ENCODE measurements around the gene PRAC2. TPM values are rescaled to one million over a fixed set of nuclear protein-coding genes. Genes with fewer than 3 reads are reported as not detected.

Gene PRAC2
- total and polyA plus RNA-seq, 9 donors: not detected

DNA sequence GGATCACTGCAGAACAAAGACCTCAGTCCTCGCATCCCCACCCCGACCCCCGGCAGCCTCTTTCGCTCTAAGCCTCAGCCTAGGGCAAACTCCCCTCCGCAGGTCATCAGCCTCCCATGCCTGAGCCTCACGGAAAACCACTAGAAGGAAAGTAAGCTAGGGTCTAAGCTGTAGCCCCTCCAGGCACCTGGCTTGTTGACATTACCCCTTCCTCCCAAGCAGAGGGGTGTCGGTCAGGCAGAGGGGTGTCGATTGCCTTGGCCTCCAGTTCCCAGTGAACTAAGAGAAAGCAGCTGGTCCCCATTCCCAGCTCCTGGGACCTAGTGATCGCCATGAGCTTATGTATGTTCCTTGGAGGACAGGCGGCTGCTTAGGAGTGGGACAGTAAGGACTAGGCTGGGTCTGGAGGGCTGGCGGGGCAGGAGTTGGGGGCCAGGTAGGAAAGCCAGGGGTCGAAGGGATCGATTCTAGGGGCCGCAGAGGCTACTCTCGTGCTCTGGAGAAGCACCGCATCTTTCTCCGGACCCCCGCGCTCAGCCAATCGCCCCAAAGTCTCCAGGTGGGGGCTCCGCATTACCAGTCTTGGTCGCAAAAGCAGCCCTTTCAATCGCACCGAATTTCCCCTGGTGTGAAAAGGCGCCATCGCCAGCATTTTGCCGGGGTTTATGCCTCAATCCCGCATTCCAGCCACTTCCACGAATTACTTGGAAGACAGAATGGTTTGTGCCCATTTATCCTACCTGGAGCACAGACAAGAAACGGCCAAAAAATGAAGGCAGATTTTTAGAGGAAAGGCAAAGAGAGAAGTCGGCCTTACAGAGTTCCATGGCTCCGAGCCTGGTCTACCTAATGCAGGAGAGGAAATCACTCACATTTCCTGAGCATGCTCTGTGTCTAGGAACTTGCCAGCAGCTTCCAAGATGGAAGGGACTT, 26.9 kb downstream of the PRAC2 start:
- no peaks in the 10 kb centered on the region for H3K27me3 ChIP-seq
- no peaks in the 10 kb centered on the region for H3K4me1 ChIP-seq (ENCODE audit: insufficient read depth)
- DNase-seq: no peak
- H3K27ac ChIP-seq: no peak overlapping the region
- H3K4me3 ChIP-seq: no peak overlapping the region
- intact Hi-C loops (cut with DNase I): no loop called here
- TF ChIP-seq POLR2A (IDR thresholded peaks at IDR 0.05) (no peak), EP300 (IDR thresholded peaks at IDR 0.05) (no peak)
- TF ChIP-seq, protein P1, sequence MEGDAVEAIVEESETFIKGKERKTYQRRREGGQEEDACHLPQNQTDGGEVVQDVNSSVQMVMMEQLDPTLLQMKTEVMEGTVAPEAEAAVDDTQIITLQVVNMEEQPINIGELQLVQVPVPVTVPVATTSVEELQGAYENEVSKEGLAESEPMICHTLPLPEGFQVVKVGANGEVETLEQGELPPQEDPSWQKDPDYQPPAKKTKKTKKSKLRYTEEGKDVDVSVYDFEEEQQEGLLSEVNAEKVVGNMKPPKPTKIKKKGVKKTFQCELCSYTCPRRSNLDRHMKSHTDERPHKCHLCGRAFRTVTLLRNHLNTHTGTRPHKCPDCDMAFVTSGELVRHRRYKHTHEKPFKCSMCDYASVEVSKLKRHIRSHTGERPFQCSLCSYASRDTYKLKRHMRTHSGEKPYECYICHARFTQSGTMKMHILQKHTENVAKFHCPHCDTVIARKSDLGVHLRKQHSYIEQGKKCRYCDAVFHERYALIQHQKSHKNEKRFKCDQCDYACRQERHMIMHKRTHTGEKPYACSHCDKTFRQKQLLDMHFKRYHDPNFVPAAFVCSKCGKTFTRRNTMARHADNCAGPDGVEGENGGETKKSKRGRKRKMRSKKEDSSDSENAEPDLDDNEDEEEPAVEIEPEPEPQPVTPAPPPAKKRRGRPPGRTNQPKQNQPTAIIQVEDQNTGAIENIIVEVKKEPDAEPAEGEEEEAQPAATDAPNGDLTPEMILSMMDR (IDR thresholded peaks at IDR 0.05): no peak
- no peaks in the 10 kb centered on the region for H3K36me3 ChIP-seq
- no peaks in the 10 kb centered on the region for H3K9me3 ChIP-seq
- 3 to 5% (median 5%) methylated on average over 31 to 32 of the region's 32 CpGs for WGBS, 3 donors

DNA sequence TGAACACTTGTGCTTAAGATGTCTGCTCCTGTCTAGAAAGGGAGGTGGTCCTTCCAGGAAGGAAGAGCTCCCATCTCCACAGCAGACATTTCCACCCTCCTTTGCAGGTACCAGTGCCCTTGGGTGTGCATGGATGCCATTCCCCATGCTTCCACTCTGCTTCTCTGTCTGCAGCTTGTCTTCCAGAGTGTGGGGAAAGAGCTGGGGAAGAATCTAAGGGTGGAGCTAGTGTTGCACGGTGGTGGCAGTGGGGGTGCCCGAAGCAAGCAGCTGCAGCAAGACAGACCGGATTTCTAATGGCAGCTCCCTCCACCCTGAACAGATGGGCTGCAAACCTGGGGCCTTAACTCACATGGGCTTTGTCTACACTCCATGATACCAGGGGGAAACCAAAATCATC, 28.2 kb downstream of the PRAC2 start:
- Histone ChIP-seq H3K36me3 (no peaks in the 10 kb centered on the region), H3K27me3 (no peaks in the 10 kb centered on the region), H3K9me3 (no peaks in the 10 kb centered on the region), H3K27ac (no peak overlapping the region), H3K4me3 (no peak overlapping the region), H3K4me1 (ENCODE audit: insufficient read depth) (no peaks in the 10 kb centered on the region)
- no peak for DNase-seq
- TF ChIP-seq, protein P1 (IDR thresholded peaks at IDR 0.05): no peak
- TF ChIP-seq POLR2A (IDR thresholded peaks at IDR 0.05) (no peak), EP300 (IDR thresholded peaks at IDR 0.05) (no peak)
- intact Hi-C loops (cut with DNase I): no loop called here
- WGBS, 3 donors: 0 to 4% (median 0%) methylated on average over 3 of the region's 3 CpGs

DNA sequence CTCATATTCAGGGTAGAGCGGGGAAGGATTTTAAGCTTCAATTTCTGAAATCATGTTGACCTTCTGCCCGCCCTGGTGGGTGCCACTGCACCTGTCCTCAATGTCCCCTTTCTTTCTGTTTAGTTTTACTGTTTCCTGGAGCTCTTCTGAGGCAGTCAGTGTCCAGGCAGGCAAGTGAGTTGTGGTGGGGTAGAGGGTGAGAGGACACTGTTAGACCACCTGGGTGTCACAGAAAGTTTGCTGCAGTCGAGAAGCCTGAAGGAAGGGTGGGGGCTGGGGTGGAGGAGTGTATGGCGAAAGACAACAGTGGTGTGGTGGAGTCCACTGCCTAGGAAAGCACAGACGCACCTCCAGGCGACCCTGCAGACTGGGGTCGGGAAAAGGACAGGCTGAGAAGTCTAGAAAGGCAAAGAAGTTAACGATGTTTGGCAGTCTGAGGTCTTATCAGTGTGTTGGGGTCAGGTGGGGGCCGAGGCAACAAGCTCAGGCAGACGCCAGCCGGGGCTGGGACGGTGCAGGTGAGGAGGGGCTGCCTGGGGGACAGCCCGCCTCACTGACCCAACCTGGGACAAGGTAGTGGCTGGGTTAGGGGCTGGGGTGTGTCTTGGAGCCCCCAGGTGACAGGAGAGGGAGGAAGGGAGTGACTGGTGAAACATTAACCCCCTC, 28.9 kb downstream of the PRAC2 start:
- H3K9me3 ChIP-seq: no peaks in the 10 kb centered on the region
- H3K4me1 ChIP-seq (ENCODE audit: insufficient read depth): no peaks in the 10 kb centered on the region
- no peak overlapping the region for H3K27ac ChIP-seq
- DNase-seq: no peak
- no peaks in the 10 kb centered on the region for H3K36me3 ChIP-seq
- intact Hi-C loops (cut with DNase I): no loop called here
- H3K4me3 ChIP-seq: no peak overlapping the region
- TF ChIP-seq POLR2A (IDR thresholded peaks at IDR 0.05) (no peak), EP300 (IDR thresholded peaks at IDR 0.05) (no peak)
- TF ChIP-seq, protein P1 (IDR thresholded peaks at IDR 0.05): no peak
- 4% methylated on average over 13 of the region's 13 CpGs for WGBS, 3 donors
- no peaks in the 10 kb centered on the region for H3K27me3 ChIP-seq

DNA sequence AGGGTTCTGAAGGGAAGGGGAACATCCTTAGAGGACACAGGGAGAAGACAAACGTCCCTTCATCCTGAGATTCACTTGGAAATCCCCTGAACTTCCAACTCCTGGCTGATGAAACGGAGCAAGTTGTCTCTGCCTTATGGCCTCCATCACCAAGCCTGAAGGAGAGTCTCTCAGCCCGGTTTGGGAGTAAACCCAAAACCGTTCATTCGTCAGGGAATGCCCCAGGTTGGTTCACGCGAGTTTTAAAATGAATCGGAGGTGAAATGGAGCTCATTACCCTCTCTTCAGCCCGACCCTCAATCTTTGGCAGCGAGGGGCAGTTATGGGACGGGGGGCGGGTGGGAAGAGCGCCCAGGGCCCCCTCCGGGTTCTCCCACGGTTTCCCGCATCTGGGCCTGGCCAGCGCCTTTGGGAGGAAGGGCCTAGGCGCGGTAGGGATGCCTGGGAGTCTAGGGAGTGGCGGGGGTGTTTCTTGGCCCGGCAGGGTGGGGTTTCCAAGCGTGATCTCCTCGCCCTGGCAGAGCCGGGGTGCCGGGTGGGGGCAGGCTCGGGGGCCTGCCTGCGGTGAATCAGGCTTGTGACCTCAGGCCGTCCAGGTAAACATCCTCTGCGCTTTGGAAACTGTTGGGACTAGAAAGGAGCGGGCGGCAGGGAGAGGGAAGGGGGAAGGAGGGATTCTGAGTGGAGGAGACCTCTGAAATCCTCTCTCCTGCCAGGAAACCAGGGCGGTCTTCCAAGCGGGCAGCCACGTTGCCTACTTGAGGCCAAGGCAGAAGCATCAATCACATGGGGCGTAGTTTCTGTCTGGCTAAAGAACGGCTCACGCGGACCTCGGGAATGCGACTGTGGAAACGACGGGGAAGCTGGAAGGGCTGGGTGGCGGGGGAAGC, 29.7 kb downstream of the PRAC2 start:
- no peak for DNase-seq
- WGBS, 3 donors: 4 to 5% (median 4%) methylated on average over 41 to 43 of the region's 43 CpGs
- TF ChIP-seq POLR2A (IDR thresholded peaks at IDR 0.05) (no peak), EP300 (IDR thresholded peaks at IDR 0.05) (no peak)
- TF ChIP-seq, protein P1 (IDR thresholded peaks at IDR 0.05): no peak

More for the DNA sequence above, 29.7 kb downstream of the PRAC2 start:
- H3K4me3 ChIP-seq: no peak overlapping the region
- no peaks in the 10 kb centered on the region for H3K9me3 ChIP-seq
- no peaks in the 10 kb centered on the region for H3K27me3 ChIP-seq
- intact Hi-C loops (cut with DNase I): no loop called here
- no peak overlapping the region for H3K27ac ChIP-seq
- H3K36me3 ChIP-seq: no peaks in the 10 kb centered on the region
- H3K4me1 ChIP-seq (ENCODE audit: insufficient read depth): no peaks in the 10 kb centered on the region

Measured in ovary (tissue), 9 donors.